Measurements from ENCODE around the gene MFSD8.
"Not testable (repeated sequence)": the region's sequence is repeated elsewhere in the genome, so short reads cannot be mapped to it uniquely, and the experiment has no call there.

Gene MFSD8

DNA sequence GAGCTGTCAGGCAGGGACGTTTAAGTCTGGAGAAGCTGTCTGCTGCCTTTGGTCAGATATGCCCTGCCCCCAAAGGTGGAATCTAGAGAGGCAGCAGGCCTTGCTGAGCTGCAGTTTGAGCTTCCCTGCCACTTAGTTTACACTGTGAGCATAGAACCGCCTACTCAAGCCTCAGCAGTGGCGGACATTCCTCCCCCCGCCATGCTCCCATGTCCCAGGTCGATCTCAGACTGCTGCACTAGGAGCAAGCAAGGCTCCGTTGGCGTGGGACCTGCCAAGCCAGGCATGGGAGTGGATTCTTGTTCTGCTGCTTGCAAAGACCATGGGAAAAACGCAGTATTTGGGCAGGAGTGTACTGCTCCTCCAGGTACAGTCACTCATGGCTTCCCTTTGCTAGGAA is 59.9 kb downstream of the MFSD8 start:
- DNase-seq (ENCODE audit: low read depth), result no peak
- in situ Hi-C loops (cut with HindIII; ENCODE audit: low sequenced_read_pairs), result no loop called here
- TF ChIP-seq, protein P1, sequence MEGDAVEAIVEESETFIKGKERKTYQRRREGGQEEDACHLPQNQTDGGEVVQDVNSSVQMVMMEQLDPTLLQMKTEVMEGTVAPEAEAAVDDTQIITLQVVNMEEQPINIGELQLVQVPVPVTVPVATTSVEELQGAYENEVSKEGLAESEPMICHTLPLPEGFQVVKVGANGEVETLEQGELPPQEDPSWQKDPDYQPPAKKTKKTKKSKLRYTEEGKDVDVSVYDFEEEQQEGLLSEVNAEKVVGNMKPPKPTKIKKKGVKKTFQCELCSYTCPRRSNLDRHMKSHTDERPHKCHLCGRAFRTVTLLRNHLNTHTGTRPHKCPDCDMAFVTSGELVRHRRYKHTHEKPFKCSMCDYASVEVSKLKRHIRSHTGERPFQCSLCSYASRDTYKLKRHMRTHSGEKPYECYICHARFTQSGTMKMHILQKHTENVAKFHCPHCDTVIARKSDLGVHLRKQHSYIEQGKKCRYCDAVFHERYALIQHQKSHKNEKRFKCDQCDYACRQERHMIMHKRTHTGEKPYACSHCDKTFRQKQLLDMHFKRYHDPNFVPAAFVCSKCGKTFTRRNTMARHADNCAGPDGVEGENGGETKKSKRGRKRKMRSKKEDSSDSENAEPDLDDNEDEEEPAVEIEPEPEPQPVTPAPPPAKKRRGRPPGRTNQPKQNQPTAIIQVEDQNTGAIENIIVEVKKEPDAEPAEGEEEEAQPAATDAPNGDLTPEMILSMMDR (IDR thresholded peaks at IDR 0.05; ENCODE audit: low read depth, low read length, missing control alignments), result no peak
- no peak overlapping the region for H3K4me3 ChIP-seq (ENCODE audit: low read depth, low read length)

DNA sequence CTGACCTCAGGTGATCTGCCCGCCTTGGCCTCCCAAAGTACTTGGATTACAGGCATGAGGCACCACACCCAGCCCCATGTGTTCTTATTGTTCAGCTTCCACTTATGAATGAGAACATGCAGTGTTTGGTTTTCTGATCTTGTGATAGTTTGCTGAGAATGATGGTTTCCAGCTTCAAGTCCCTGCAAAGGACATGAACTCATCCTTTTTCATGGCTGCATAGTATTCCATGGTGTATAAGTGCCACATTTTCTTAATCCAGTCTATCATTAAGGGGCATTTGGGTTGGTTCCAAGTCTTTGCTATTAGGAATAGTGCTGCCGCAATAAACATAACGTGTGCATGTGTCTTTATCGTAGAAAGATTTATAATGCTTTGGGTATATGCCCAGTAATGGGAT is 65.3 kb downstream of the MFSD8 start:
- H3K4me3 ChIP-seq (ENCODE audit: low read depth, low read length); in situ Hi-C loops (cut with HindIII; ENCODE audit: low sequenced_read_pairs); DNase-seq (ENCODE audit: low read depth): not testable (repeated sequence)

DNA sequence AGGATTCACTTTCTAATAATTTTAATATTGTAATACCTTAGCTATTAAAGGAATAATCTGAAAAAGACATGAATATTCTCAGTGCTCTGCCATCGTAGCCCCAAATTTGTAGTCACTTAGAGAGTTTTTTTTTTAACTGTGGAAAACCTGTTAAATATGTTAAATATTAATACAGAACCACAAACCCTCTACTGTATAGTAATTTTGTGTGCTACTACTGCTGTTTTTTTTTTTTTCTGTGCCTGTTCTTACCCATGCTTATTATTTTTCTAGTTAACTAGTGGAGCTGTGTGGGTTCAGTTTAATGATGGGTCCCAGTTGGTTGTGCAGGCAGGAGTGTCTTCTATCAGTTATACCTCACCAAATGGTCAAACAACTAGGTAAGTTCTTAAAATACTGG is 68.4 kb downstream of the MFSD8 start:
- no peak for DNase-seq (ENCODE audit: low read depth)
- in situ Hi-C loops (cut with HindIII; ENCODE audit: low sequenced_read_pairs), result no loop called here
- TF ChIP-seq, protein P1 (IDR thresholded peaks at IDR 0.05; ENCODE audit: low read depth, low read length, missing control alignments), result no peak
- no peak overlapping the region for H3K4me3 ChIP-seq (ENCODE audit: low read depth, low read length)

DNA sequence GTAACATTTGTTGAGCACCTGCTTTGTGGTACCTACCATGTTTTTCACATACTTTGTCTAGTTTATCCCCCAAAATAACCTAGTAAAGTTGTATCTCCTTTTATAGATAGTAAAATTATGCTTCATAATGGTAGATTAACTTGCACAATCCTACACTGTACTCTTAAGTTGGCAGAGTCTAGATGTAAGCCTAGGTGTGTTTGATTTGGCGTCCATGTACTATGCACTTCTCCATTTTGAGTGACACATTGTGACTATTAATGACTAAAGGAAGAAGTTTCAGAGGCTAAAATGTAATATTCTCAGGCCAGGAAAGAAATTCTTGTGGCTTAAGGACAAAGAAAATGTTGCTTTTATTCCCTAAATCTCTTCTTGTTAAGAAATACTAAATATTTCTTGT is 68.9 kb downstream of the MFSD8 start:
- in situ Hi-C loops (cut with HindIII; ENCODE audit: low sequenced_read_pairs), result no loop called here
- TF ChIP-seq, protein P1 (IDR thresholded peaks at IDR 0.05; ENCODE audit: low read depth, low read length, missing control alignments), result no peak
- no peak for DNase-seq (ENCODE audit: low read depth)
- H3K4me3 ChIP-seq (ENCODE audit: low read depth, low read length), result no peak overlapping the region

DNA sequence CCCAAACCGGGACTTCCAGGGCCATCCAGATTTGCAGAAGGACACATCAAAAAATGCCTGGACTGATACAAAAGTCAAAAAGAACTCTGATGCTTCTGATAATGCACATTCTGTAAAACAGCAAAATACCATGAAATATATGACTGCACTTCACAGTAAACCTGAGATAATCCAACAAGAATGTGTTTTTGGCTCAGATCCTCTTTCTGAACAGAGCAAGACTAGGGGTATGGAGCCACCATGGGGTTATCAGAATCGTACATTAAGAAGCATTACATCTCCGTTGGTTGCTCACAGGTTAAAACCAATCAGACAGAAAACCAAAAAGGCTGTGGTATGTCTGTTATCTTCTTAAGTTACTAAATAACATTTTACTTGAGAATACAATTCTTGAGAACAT is 75.1 kb downstream of the MFSD8 start:
- in situ Hi-C loops (cut with HindIII; ENCODE audit: low sequenced_read_pairs), result no loop called here
- no peak for DNase-seq (ENCODE audit: low read depth)
- no peak overlapping the region for H3K4me3 ChIP-seq (ENCODE audit: low read depth, low read length)
- TF ChIP-seq, protein P1 (IDR thresholded peaks at IDR 0.05; ENCODE audit: low read depth, low read length, missing control alignments), result no peak

DNA sequence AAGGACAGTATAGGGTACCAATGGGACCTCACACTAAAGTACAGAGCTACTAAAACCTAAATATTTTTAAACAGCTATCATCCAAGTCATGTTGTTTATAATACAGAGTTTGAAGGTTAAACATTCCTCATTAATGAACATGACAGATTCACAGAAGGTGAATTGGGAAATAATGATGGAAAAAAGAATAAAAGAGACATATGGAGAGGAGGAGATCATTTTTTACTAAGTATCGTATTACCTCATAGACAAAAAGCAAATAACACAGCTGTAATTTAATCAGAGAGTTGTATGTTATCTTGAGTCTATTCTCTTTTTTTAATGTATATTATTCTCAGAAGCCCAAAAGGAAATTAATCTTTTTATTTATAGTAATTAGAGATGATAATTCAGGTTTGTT is 76.4 kb downstream of the MFSD8 start:
- TF ChIP-seq, protein P1 (IDR thresholded peaks at IDR 0.05; ENCODE audit: low read depth, low read length, missing control alignments), result no peak
- in situ Hi-C loops (cut with HindIII; ENCODE audit: low sequenced_read_pairs), result no loop called here
- DNase-seq (ENCODE audit: low read depth), result no peak
- H3K4me3 ChIP-seq (ENCODE audit: low read depth, low read length), result no peak overlapping the region

DNA sequence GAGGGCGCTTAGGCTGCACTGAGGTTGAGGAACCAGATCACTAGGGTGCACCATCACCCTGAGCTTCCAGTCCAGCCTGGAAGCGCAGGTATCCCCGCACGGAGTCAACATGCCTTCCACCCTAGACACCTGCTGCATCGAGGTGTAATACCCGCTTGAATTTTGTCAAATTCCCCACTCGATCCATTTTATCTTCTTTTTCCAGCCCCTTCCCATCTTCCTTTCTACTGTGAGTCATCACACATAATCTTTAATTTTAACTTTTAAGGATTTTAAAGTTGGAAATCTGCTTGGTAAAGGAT is 83.5 kb downstream of the MFSD8 start:
- TF ChIP-seq, protein P1 (IDR thresholded peaks at IDR 0.05; ENCODE audit: low read depth, low read length, missing control alignments), result no peak
- peak overlapping the region; percentile 89 for H3K4me3 ChIP-seq (ENCODE audit: low read depth, low read length)
- no peak for DNase-seq (ENCODE audit: low read depth)
- in situ Hi-C loops (cut with HindIII; ENCODE audit: low sequenced_read_pairs), result no loop called here

Data from astrocyte of the cerebellum (primary cell).